ENCODE results near the gene COX4I1.

Gene COX4I1

GRCh38 chr16:85840801-85841200 is 41.3 kb downstream of the COX4I1 start:
- no peak for DNase-seq (ENCODE audit: low spot score)

DNA sequence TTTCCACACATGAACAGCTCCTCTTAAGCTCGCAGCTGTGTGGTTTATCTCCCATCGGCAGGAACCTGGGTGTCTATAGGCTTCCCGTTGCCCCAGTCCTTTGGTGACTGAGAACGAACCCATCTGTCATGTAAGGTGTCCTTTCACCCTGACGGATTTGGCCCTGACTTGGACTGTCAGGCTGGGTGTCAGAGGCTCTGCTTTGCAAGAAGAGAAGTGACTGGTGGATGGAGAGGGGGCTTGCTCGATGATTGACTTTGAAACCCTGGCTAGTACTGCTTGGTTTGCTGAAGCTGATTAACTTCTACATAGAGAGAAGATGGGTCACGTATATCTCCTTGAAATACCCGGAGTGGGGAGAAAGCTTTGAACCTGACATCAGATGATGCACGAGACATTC is 42.9 kb downstream of the COX4I1 start:
- DNase-seq (ENCODE audit: low spot score), result no peak

DNA sequence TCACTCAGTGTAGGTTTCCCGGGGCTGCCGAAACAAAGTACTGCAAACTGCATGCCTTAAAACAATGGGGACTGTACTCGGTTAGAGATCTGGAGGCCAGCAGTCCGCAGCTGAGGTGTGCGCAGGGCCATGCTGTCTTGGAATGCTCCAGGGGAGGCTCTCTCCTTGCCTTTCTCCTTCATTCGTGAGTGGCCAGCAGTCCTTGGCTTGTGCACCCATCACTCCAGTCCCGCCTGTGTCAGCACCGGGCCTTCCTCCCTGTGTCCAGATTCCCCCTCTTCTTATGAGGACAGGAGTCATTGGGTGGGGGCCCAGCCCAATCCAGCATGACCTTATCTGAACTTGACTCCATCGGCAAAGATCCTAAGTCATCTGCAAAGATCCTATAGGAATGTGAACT is 43.4 kb downstream of the COX4I1 start:
- DNase-seq (ENCODE audit: low spot score), result no peak

DNA sequence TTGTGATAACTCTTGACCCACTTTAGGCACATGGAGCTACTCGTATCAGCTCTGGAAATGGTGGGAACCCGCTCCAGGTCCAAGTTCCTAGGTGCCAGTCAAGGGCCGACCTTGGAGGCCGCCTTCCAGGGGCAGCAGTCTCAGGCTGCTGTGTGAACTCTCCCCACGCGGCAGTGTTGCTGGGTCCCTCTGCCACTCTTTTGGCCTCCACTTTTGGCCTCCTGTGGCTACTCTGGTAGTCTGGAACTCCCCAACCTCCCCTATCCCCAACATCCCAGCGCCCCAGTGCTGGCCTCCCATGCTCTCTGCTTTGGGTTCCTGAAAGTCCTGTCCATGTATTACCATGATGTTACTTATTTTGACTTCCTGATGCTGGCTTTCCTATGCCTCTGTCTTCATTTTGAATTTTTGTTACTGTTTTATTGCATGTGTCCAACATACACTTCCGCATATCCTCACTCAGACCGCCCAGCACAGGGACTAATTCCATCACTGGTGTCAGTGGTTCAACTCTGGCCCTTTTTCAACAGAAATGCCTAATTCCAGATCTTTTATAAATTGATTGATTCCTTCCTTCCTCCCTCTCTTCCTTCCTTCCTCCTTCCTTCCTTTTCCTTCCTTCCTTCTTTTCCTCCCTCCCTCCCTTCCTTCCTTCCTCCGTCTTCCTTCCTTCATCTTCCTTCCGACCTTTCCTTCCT is 44.1 kb downstream of the COX4I1 start:
- no peak for DNase-seq (ENCODE audit: low spot score)

DNA sequence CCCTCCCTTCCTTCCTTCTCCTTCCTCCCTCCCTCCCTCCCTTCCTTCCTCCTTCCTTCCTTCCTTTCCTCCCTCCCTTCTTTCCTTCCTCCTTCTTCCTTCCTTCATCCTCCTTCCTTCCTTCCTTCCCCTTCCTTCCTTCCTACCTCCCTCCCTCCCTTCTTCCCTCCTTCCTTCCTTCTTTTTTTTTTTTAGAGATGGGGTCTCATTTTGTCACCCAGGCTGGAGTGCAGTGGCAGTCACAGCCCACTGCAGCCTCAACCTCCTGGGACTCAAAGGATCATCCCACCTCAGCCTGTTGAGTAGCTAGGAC is 44.6 kb downstream of the COX4I1 start:
- DNase-seq (ENCODE audit: low spot score), result no peak

GRCh38 chr16:85844786-85845185 is 45.3 kb downstream of the COX4I1 start:
- DNase-seq (ENCODE audit: low spot score), result no peak

DNA sequence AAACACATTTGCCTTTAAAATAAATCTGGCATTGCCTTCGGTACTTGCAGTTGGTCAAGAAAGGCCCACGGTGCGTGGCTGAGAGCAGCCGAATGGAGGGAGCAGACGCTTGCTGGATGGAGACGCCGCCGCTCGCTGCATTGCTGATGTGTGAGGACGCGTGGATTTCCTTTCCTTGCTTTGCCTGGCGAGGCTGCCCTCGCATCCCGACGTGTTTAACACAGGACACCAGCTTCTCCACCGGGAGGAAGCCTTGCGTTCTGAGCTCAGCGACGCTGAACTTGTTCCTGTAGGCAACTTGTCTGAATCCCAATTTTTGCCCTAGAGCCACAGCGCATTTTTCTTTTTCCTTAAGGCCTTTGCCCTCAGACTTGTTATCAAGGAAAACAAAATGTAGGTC is 45.8 kb downstream of the COX4I1 start:
- DNase-seq (ENCODE audit: low spot score), result no peak

- DNase-seq (ENCODE audit: low spot score), result no peak
Observed at GRCh38 chr16:85846461-85846860, 47.0 kb downstream of the COX4I1 start.

- no peak for DNase-seq (ENCODE audit: low spot score)
Observed at GRCh38 chr16:85847036-85847435, 47.5 kb downstream of the COX4I1 start.

- DNase-seq (ENCODE audit: low spot score), result no peak
Observed at GRCh38 chr16:85847681-85848601, 48.4 kb downstream of the COX4I1 start.

DNA sequence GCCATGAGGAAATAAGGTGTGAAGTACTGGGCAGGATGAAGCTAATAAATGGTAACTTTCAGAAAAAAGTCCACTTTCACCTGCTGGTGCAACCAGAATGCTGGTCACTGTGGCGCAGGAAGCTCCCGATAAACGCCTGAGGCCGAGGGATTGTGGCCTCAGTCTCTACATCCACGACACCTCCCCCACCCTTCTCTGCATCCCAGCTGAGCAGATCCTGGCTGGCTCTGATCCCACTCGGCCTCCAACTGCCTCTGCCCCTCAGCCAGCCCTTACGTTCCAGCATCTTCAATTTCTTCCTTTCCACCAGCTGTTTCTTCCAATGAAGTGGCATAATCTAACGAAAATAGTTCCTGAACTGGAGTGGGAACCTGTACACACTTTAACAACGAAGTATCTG is 49.5 kb downstream of the COX4I1 start:
- no peak for DNase-seq (ENCODE audit: low spot score)

DNA sequence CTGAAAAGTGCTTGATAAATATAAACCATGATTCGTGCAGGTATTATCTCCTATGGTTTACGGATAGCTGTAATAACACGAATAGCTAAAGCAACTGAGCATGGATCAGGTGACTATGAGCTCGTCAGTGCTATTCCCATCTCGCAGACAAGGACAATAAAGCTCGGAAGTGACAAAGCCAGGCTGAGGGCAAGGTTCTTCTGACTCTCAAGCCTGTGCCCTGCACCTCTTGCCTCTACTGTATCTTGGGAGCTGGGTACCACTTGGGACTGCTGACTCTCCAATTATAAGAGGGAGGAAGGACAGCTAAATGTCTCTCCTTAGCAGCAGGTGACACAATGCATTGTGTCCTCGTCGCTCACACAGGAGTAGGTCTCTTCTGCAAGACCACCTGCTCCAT is 49.9 kb downstream of the COX4I1 start:
- DNase-seq (ENCODE audit: low spot score), result no peak

- DNase-seq (ENCODE audit: low spot score), result no peak
Observed at GRCh38 chr16:85850344-85850880, 50.9 kb downstream of the COX4I1 start.

DNA sequence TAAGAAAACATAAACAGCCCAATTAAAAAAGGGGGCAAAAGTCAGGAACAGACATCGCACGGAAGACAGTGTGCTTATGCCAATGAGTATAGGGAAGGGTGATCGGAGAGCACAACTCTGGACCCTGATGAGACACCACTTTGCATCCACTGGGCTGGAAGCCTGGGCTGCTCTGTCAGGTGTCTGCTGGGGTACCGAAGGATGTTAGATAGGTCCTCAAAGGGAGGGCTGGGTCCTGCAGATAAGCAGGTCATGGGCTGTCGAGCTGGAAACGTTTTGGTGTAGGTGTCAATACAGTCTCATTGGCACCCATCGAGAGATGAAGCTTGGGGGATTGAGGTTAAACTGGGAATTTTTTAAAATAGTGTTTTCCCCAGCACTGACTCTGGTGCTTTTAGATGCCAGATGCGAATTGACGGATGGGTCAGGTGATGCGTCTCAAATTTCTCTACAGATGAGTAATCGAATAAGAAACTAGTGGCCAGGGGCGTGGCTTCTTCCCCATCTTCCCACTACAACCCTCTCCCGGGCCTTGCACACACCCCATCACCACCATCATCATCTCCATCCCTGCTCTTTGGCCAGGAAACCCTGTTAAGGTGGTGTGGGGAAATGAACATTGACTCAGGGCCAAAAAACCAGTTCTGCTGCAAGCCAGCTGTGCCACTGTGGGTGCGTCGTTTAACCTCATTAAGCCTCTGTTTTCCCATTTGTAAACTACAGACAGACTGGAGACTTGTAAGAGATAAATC is 51.7 kb downstream of the COX4I1 start:
- DNase-seq (ENCODE audit: low spot score), result no peak

DNA sequence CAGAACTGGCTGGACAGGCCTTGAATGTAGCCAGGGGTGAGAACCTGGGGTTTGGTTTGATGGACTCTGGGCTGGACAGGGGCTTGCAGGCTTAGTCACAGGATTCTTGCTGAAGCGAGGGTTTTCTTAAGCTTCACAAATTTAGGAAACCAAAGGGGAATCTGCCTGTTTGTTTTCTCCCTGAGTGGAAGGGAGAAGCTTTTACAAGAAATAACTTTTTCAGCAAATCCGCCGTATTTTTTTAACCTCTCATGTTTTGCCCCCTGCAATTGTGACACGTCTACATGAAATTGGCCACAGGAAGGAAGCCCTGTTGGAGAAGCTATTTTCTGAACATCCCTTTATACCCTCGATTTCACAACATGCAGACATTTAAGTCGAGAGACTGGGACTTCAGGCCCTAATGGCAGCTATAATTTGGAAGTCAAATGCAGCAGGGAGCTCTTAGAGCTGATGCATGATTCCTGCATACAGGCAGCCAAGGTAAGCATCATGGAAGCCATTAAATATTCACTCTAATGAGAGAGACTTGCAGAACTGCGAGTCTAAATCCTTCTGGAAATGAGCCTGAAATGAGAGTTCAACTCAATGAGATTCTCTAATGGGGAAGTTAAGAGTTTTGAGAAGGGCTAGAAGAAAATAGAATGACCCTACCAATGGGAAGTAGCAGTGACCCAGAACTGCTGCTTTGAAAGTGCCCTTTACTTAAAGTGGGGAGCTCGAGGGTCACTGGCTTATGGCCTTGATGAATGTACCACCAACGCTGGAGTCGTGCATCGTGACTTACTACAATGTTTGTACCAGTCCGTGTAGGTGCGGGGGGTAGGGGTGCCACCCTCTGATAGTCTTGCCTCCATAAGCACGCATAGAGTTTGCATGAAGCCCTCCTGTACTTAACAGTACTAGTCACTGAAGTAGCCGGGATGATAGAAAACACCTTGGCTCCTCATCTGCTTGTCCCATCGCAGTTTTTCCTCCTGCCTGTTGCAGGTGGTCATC is 54.4 kb downstream of the COX4I1 start:
- DNase-seq (ENCODE audit: low spot score), result no peak

- DNase-seq (ENCODE audit: low spot score), result no peak
Observed at GRCh38 chr16:85854935-85855334, 55.4 kb downstream of the COX4I1 start.

GRCh38 chr16:85856079-85856478 is 56.6 kb downstream of the COX4I1 start:
- no peak for DNase-seq (ENCODE audit: low spot score)

GRCh38 chr16:85856585-85856984 is 57.1 kb downstream of the COX4I1 start:
- DNase-seq (ENCODE audit: low spot score), result no peak
